Measurements from ENCODE around the gene ZNF835.

ZNF835 gene

DNA sequence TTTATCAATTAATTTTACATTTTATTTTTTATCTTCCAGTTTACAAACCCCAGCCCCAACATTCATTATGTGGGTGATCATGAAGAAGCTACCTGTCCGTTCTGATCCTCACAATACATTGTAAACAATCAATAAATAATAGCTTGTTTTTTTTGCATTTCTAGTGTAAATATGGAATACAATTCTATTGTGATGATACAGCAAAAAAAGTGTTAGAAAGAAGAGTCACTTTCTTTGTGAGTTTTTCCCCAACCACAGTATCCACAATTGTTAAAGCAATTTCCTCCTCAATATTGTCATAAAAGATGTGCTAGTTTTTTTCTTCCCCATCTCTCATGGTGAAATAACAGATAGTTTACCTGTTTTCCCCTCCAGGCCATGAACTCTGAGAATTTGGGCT, 30.3 kb upstream of the ZNF835 start:
- DNase-seq (ENCODE audit: extremely low read depth, low read depth): no peak
- TF ChIP-seq, protein P1, sequence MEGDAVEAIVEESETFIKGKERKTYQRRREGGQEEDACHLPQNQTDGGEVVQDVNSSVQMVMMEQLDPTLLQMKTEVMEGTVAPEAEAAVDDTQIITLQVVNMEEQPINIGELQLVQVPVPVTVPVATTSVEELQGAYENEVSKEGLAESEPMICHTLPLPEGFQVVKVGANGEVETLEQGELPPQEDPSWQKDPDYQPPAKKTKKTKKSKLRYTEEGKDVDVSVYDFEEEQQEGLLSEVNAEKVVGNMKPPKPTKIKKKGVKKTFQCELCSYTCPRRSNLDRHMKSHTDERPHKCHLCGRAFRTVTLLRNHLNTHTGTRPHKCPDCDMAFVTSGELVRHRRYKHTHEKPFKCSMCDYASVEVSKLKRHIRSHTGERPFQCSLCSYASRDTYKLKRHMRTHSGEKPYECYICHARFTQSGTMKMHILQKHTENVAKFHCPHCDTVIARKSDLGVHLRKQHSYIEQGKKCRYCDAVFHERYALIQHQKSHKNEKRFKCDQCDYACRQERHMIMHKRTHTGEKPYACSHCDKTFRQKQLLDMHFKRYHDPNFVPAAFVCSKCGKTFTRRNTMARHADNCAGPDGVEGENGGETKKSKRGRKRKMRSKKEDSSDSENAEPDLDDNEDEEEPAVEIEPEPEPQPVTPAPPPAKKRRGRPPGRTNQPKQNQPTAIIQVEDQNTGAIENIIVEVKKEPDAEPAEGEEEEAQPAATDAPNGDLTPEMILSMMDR (IDR thresholded peaks at IDR 0.05; ENCODE audit: low read depth, low read length, missing control alignments): no peak
- H3K4me3 ChIP-seq (replicated peaks; ENCODE audit: low read depth, low read length): no peak overlapping the region

DNA sequence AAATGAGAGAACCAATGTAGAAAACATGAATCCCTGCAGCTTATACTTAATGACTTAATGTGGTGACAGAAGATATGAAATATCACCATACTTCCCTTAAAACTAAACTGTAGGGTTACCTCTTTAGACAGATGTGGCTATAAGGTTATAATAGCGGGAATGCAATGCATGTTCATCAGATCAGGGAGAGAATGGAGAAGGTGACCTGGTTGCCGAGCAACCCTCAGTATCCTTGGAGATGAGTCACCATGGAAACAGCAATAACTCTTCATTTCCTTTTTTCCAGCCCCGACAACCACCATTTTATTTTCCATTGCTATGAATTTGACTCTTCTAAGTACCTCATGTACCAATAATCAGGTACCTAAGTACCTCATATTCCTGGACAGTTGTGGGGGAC, 28.0 kb upstream of the ZNF835 start:
- no peak for DNase-seq (ENCODE audit: extremely low read depth, low read depth)
- H3K4me3 ChIP-seq (replicated peaks; ENCODE audit: low read depth, low read length): no peak overlapping the region
- TF ChIP-seq, protein P1 (IDR thresholded peaks at IDR 0.05; ENCODE audit: low read depth, low read length, missing control alignments): no peak

DNA sequence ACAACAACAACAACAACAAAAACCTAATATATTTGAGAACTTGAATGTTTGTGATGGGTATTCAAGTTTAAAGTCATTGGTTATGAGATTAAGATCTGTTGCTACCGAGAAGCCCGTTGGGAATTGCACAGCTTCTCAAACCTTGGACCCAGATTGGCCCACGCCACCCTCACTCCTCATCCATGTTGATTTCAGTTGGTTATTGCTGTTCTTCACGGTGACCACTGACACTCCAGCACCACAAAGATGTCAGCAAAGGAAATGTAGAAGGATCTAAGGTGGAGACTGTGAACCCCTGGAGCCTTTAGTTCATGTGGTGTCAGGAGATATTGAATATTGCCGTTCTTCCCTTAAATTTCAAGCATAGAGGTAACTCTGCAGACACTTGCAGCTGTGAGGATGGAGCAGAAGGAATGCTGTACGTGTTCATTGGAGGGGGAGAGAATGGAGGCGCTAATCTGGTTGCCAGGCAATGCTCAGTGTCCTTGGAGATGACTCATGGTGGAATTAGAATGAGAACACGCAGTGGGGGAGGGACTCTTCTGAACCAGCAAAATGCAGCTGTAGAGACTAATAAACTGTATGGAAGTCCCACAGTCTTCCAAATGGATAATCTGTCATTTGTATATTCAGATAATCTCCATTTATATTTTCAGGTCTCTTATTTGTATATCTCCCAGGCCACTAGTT, 20.8 kb upstream of the ZNF835 start:
- TF ChIP-seq, protein P1 (IDR thresholded peaks at IDR 0.05; ENCODE audit: low read depth, low read length, missing control alignments): no peak
- no peak overlapping the region for H3K4me3 ChIP-seq (replicated peaks; ENCODE audit: low read depth, low read length)
- DNase-seq (ENCODE audit: extremely low read depth, low read depth): no peak

DNA sequence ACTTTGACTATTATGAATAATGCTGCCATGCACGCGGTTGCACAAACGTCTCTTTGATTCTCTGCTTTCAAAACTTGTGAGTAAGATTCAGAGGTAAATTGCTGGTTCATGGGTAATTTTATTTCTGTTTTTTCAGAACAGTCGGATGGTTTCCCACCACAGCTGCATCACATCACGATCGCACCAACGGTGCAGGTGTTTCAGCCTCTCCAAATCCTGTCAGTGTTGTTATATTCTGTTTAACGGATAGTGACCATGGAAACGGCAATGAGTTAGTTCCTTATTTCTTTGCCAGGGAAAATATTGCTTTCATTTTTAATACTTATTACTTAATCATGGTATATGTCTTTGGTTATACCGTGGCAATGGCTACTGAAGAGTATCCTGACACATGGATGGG, 19.1 kb upstream of the ZNF835 start:
- no peak overlapping the region for H3K4me3 ChIP-seq (replicated peaks; ENCODE audit: low read depth, low read length)
- no peak for DNase-seq (ENCODE audit: extremely low read depth, low read depth)
- TF ChIP-seq, protein P1 (IDR thresholded peaks at IDR 0.05; ENCODE audit: low read depth, low read length, missing control alignments): no peak

DNA sequence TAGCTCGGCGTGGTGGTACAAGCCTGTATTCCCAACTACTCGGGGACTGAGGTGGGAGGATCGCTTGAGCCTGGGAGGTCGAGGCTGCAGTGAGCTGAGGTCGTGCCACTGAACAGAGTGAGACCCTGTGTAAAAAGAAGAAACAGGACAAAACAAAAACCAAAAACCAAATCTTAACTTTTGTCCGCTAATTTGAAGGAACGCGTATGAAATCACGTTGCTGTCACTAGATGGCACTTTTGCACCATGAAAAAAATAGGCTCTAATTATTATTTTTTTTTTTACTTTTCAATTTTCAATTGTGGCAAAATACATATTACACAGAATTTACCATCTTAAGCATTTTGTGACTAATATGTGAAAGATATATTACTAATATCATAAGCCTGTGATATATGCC, 17.6 kb upstream of the ZNF835 start:
- no peak for DNase-seq (ENCODE audit: extremely low read depth, low read depth)
- H3K4me3 ChIP-seq (replicated peaks; ENCODE audit: low read depth, low read length): no peak overlapping the region
- TF ChIP-seq, protein P1 (IDR thresholded peaks at IDR 0.05; ENCODE audit: low read depth, low read length, missing control alignments): no peak

DNA sequence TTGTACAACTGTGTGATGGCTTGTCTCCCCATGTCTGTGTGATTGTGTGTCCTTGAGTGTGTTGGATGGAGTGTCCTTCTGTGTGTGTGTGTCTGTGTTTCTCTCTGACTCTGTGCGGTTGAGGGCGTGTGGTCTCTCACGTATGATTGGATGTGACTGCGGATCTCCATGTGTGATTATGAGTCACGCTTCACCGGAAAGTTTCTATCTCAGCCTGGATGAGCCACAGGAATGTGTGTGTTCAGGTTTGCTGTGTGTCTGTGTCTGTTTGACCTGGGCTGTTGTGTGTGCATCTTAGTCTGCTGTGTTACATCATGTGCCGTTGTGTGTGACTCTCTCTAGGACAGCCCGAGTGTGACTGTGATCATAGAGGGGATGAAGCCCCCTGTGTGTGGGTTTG, 15.5 kb upstream of the ZNF835 start:
- H3K4me3 ChIP-seq (replicated peaks; ENCODE audit: low read depth, low read length): no peak overlapping the region
- DNase-seq (ENCODE audit: extremely low read depth, low read depth): no peak
- TF ChIP-seq, protein P1 (IDR thresholded peaks at IDR 0.05; ENCODE audit: low read depth, low read length, missing control alignments): no peak

DNA sequence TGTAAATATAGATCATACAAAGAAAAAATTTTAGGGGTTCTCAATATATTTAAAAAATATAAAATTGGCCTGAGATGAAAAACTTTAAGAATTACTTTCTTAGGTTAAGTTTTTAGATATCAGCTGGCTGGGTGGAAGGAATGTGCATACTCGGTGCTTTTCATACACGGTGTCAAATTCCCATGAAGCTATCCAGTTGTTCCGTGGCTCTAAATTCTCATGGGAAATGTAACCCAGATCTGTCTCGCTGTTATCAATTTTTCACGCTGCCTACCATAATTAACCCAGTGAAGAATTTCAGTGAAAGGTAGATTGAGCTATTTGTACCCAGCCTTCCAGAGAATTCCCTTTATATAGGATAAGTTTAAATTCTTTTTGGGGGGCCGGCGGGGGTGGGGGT, 11.6 kb upstream of the ZNF835 start:
- TF ChIP-seq, protein P1 (IDR thresholded peaks at IDR 0.05; ENCODE audit: low read depth, low read length, missing control alignments): no peak
- no peak for DNase-seq (ENCODE audit: extremely low read depth, low read depth)
- H3K4me3 ChIP-seq (replicated peaks; ENCODE audit: low read depth, low read length): no peak overlapping the region

All from HFF-Myc (cell line).